HFFc6 (cell line): ENCODE results near the gene BSX. TPM values are rescaled to one million over a fixed set of nuclear protein-coding genes. Genes with fewer than 3 reads are reported as not detected.

Source experiments
- DNase-seq: peaks from one replicate; pipeline ENCODE4 v3.0.0-alpha.2; 2018
- H3K27ac Mint-ChIP-seq: 2 replicates; pipeline ENCODE4 v1.8.0; 2020; ENCODE audit warnings: mild to moderate bottlenecking, mixed read lengths
- H3K27me3 Mint-ChIP-seq: 2 replicates; pipeline ENCODE4 v1.8.0; 2021; ENCODE audit warnings: mild to moderate bottlenecking, moderate library complexity, mixed read lengths; ENCODE audit not compliant: insufficient read depth
- H3K36me3 Mint-ChIP-seq: 2 replicates; pipeline ENCODE4 v1.8.0; 2021; ENCODE audit warnings: low read depth, mixed read lengths
- H3K4me1 Mint-ChIP-seq: 2 replicates; pipeline ENCODE4 v1.8.0; 2020; ENCODE audit warnings: low read depth, mixed read lengths
- H3K4me3 Mint-ChIP-seq: 2 replicates; pipeline ENCODE4 v1.8.0; 2020; ENCODE audit warnings: mild to moderate bottlenecking, moderate library complexity, mixed read lengths
- H3K9me3 Mint-ChIP-seq: 2 replicates; pipeline ENCODE4 v1.8.0; 2020; ENCODE audit warnings: mild to moderate bottlenecking, mixed read lengths
- total RNA-seq, 6 experiments: library from RNA; stranded (reverse); fragmentation: NEBNext Ultra II Directional; extraction: Animal tissue kit (Norgen Biotek cat#: 25700); gene quantifications; 2 replicates in 1 of 6; 3 replicates in 5 of 6; pipeline ENCODE4 v1.2.3, GENCODE V29; 2021
- TF ChIP-seq, protein P1 (sequence below): fragments of 200-600 bp; sonication (generic); IDR thresholded peaks from 2 replicates; pipeline ENCODE4 v1.5.0; 2021; ENCODE audit warnings: antibody characterized with exemption, mild to moderate bottlenecking

The BSX gene
- total RNA-seq, 6 experiments from 2014 or later: not detected

DNA sequence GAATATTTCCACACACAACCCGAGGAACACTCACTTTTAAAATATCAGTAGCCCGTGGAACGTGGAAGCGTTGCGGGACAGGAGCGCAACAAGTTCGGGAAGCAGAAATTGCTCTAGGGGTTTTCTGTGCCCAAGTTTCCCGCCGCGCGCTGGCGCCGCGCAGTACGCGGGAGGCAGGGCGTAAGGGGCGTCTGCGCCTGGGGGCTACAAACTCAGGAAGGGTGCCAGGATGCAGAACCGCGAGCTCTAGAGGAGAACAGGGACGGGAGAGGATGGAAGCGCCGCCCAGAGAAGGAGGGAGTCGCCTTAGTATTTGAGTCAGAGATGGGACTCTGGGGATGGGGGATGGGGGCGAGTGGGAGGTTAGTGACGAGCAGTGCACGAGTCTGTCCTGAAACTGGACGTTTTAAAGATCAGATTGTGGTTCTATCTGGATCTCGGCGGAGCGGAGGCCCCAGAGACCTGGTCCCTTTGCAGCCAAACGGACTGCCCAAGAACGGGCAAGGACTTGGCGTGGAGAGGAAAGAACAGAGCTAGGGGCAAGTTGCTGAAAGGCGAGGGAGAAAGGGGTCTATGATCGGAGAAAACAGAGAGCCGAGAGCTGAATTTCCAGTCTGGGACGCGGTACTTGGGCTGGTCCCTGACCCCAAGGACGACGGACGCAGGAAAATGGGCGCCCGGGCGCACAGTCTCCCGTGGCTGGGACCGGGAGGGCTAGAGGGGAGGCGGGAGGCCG lies 4.7 kb downstream of the BSX start:
- H3K9me3 Mint-ChIP-seq: peaks cover 4% of the 10 kb centered on the region; the same call in 1 of the 2 replicates
- H3K27ac Mint-ChIP-seq: no peak overlapping the region
- DNase-seq: no peak
- peaks cover 71% of the 10 kb centered on the region for H3K27me3 Mint-ChIP-seq
- H3K4me1 Mint-ChIP-seq: no peaks in the 10 kb centered on the region
- peaks cover 5% of the 10 kb centered on the region; the same call in 1 of the 2 replicates for H3K36me3 Mint-ChIP-seq
- no peak overlapping the region for H3K4me3 Mint-ChIP-seq
- TF ChIP-seq, protein P1, sequence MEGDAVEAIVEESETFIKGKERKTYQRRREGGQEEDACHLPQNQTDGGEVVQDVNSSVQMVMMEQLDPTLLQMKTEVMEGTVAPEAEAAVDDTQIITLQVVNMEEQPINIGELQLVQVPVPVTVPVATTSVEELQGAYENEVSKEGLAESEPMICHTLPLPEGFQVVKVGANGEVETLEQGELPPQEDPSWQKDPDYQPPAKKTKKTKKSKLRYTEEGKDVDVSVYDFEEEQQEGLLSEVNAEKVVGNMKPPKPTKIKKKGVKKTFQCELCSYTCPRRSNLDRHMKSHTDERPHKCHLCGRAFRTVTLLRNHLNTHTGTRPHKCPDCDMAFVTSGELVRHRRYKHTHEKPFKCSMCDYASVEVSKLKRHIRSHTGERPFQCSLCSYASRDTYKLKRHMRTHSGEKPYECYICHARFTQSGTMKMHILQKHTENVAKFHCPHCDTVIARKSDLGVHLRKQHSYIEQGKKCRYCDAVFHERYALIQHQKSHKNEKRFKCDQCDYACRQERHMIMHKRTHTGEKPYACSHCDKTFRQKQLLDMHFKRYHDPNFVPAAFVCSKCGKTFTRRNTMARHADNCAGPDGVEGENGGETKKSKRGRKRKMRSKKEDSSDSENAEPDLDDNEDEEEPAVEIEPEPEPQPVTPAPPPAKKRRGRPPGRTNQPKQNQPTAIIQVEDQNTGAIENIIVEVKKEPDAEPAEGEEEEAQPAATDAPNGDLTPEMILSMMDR: no peak

GRCh38 chr11:122976061-122976733 lies 5.4 kb downstream of the BSX start:
- Mint-ChIP-seq H3K27ac (no peak overlapping the region), H3K4me1 (no peaks in the 10 kb centered on the region), H3K27me3 (peaks cover 64% of the 10 kb centered on the region), H3K36me3 (peaks cover 5% of the 10 kb centered on the region; the same call in 1 of the 2 replicates), H3K4me3 (no peak overlapping the region), H3K9me3 (peaks cover 4% of the 10 kb centered on the region; the same call in 1 of the 2 replicates)
- DNase-seq: no peak
- TF ChIP-seq, protein P1: no peak

DNA sequence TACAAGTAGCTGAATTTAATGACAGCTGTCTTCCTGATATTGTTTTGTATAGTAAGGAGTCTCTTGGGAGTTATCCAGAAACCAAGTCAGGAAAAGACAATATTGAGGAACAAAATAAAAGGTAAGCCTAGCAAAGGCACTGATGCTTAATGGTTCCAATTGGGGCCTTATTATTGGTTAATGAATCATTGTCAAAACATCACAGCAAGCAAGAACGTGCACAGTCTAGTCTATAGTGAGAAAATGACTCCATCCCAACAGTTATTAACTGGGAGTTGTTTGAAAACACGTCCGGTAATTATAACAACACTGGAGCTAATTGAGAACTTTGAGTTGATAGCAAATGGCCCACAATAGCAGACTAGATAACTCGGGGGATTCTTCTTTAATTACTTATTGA lies 17.7 kb downstream of the BSX start:
- Mint-ChIP-seq H3K9me3 (no peaks in the 10 kb centered on the region), H3K27me3 (peaks cover 26% of the 10 kb centered on the region), H3K27ac (no peak overlapping the region), H3K36me3 (no peaks in the 10 kb centered on the region), H3K4me3 (no peak overlapping the region), H3K4me1 (peaks cover 6% of the 10 kb centered on the region; the same call in 1 of the 2 replicates)
- TF ChIP-seq, protein P1: no peak
- no peak for DNase-seq

GRCh38 chr11:122954455-122954854 lies 27.2 kb downstream of the BSX start:
- H3K4me3 Mint-ChIP-seq: no peak overlapping the region
- no peak overlapping the region for H3K27ac Mint-ChIP-seq
- no peaks in the 10 kb centered on the region for H3K36me3 Mint-ChIP-seq
- DNase-seq: no peak
- no peaks in the 10 kb centered on the region for H3K9me3 Mint-ChIP-seq
- no peaks in the 10 kb centered on the region for H3K4me1 Mint-ChIP-seq
- TF ChIP-seq, protein P1: no peak
- peaks cover 2% of the 10 kb centered on the region; the same call in 1 of the 2 replicates for H3K27me3 Mint-ChIP-seq

GRCh38 chr11:122951211-122951610 lies 30.4 kb downstream of the BSX start:
- Mint-ChIP-seq H3K4me1 (no peaks in the 10 kb centered on the region), H3K27ac (no peak overlapping the region), H3K9me3 (no peaks in the 10 kb centered on the region), H3K36me3 (0 out of 2 replicates have a peak, but pooled peaks cover 5% of the 10 kb centered on the region), H3K4me3 (no peak overlapping the region), H3K27me3 (peaks cover 2% of the 10 kb centered on the region; the same call in 1 of the 2 replicates)
- TF ChIP-seq, protein P1: no peak
- no peak for DNase-seq
